Gastroesophageal sphincter (tissue), 3 donors: ENCODE results near the gene HIGD2B.

Source experiments
- CTCF ChIP-seq, 4 experiments: fragments of 200-600 bp in 2 of 4; fragments of 450-650 bp in 2 of 4; sonication (generic) in 1 of 4; IDR thresholded peaks; one replicate each; pipeline ENCODE4 v1.5.1; 2017 to 2019; ENCODE audit warnings: antibody characterized with exemption in 4 of 4, mild to moderate bottlenecking in 2 of 4, moderate library complexity in 2 of 4
- EP300 ChIP-seq: sonication (generic); formaldehyde crosslinking; IDR thresholded peaks from one replicate; pipeline ENCODE4 v1.6.1; 2017; ENCODE audit warnings: antibody characterized with exemption, mild to moderate bottlenecking
- POLR2A ChIP-seq, 2 donors: fragments of 450-650 bp; IDR thresholded peaks; one replicate each; pipeline ENCODE4 v1.6.1; 2017; ENCODE audit warnings: antibody characterized with exemption in 2 of 2, mild to moderate bottlenecking in 2 of 2, moderate library complexity in 1 of 2

DNA sequence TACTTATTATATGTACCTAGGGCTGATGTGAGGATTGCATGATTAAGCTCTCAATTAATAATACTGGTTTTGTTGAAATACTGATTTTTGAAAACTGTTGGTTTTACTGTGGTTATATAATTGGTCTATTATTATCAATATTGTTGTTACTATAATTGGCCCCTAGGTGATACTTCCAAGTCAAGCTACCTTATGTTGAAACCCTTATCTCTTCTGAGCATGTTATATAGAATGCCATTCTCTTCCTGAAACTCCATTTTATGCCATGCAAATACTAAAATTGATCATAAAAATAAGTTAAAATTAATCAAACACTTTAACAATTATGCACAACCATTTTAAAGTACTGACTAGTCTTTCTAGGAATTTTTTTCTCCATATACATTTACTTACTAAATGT, 46.1 kb upstream of the HIGD2B start:
- TF ChIP-seq POLR2A (IDR thresholded peaks at IDR 0.05) = no peak
- TF ChIP-seq CTCF (IDR thresholded peaks at IDR 0.05) = no peak
- TF ChIP-seq EP300 = no peak
